GM19395 (cell line): ENCODE results near the gene JARID2.

Experiments used
- ATAC-seq: cut with Tn5 transposase; IDR thresholded peaks from one replicate; pipeline ENCODE4 v1.9.1; 2021; ENCODE audit warnings: mild to moderate bottlenecking, moderate library complexity; ENCODE audit not compliant: unreplicated experiment

The JARID2 gene

GRCh38 chr6:15264412-15264811 lies 18.5 kb downstream of the JARID2 start:
- no peak for ATAC-seq

DNA sequence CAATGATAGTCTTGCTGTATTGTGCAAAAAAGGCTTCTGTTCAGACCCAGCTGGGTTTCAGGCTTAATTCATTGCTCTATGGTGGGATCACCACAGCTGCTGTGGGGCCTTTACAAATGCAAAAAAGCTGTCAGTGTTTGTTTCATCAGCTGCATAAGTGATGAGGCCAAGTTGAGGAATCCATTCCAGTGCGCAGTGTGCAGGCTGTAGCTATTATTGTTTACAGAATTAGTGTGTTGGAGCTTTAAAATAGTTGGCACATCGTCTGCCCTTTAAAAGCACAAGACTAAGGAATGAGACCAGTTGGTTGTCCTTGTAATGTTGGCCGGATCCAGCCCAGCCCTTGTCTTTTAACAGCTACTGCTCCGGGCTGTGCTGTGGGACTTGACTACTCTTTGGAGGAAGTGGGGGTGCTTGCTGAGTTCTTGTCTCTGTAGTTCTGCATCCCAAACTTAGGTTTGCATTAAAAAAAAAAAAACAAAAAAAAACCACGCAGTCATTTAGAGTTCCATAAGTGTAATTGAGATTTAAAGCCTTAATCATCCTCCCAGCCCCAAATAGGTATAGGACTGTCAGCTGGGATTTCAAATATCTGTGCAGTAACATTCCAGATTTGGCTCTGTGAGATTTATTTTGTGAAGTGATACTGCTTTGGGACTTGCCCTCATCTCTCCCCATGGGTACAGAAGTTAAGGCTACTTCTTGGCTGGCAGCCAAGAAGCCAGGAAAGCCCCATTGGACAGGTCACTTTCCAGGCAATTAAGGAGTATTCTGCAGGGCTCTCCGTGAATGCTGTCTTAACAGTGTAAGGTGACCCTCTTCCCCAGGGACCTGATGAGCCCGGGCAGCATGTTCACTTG lies 19.3 kb downstream of the JARID2 start:
- ATAC-seq, result no peak

DNA sequence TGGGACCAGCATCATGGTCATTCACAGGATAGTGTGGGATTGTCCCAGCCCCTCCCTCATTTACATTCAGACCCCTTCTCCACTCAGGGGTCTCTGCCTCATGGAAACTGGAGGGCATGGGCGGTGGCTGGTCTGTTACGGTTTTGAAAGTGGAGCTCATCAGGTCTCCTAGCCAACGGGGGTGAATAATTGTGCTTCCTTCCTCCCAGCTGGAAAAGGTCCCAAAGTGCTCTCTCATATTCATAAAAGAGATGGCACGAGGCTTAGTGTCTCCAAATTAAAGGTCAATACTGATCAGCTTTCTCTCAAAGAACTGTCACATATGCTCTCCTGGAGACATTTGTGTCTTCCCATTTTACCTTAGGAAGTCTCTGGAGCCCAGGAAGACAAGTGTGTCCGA lies 19.9 kb downstream of the JARID2 start:
- ATAC-seq, result no peak

GRCh38 chr6:15266423-15266996 lies 20.6 kb downstream of the JARID2 start:
- no peak for ATAC-seq

DNA sequence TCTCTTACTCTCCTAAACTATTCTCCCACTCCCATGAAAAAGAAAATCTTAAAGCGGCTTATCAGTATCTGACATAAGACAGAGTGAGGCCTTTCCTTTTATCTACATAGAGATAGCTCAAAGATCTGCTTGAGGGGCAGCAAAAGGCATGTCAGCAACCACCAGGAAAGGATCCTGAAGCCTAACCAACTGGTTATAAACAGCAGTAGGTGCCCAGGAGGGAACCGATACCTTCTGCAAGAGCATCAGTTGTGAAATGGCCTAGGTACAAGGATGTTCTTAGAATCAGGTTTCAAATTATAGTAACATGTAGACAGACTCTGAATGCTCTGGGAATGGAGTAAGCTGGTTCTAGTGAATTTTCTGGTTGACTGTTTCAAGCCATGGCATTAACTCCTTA lies 21.4 kb downstream of the JARID2 start:
- ATAC-seq, result no peak

DNA sequence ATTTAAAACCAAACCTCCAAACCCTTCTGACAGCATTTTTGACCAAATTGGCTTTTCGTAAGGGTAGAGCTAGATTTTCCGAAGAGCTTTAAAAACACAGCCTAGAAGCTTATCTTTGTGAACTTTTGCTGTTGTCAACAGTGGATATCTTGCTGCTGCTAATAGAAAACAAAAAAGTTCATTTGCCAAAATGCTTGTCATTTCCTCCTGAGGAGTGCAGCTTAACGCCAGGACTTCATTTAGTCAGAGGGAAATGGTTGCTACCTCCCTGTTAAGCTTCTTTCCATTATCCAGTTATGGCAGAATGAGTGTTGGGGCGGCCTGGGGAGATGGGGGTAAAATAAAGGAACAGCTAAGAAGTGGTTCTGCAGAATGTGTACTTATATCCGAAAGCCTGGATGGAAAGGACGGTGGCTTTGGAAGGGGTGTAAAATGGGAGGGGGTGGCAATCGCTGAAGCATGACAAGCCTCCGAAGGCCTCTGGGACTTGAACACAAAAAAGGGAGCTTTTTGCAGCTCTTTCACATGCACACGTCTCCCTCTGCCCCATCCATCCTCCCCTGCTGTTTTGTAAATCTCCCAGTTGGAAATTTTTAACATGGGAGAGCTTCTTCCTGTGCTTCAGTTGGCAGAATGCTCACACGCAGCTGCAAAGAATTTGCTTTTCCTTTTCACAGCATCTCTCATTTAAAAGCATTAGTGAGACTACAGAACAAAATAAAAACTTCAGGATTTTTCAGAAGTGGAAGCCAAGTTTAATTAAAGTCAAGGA lies 22.5 kb downstream of the JARID2 start:
- no peak for ATAC-seq

GRCh38 chr6:15269011-15269410 lies 23.1 kb downstream of the JARID2 start:
- no peak for ATAC-seq

- ATAC-seq, result no peak
Observed at GRCh38 chr6:15269619-15270018, 23.8 kb downstream of the JARID2 start.

DNA sequence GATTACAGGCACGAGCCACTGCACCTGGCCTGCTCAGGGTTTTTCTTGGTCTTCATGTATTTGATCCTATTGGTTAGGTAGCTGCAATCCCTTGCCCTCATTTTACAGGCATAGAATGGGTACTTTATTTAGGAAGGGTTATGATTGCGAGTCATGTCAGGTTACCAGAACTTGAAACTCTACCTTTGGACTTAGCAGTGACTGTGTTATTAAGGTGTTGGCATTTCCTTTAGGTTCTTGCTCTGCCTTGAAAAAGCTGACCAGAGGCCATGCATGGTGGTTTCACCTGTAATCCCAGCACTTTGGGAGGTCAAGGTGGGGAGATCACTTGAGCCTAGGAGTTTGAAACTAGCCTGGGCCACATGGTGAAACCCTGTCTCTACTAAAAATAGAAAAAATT lies 24.5 kb downstream of the JARID2 start:
- ATAC-seq, result no peak

- no peak for ATAC-seq
Observed at GRCh38 chr6:15272562-15272961, 26.7 kb downstream of the JARID2 start.

DNA sequence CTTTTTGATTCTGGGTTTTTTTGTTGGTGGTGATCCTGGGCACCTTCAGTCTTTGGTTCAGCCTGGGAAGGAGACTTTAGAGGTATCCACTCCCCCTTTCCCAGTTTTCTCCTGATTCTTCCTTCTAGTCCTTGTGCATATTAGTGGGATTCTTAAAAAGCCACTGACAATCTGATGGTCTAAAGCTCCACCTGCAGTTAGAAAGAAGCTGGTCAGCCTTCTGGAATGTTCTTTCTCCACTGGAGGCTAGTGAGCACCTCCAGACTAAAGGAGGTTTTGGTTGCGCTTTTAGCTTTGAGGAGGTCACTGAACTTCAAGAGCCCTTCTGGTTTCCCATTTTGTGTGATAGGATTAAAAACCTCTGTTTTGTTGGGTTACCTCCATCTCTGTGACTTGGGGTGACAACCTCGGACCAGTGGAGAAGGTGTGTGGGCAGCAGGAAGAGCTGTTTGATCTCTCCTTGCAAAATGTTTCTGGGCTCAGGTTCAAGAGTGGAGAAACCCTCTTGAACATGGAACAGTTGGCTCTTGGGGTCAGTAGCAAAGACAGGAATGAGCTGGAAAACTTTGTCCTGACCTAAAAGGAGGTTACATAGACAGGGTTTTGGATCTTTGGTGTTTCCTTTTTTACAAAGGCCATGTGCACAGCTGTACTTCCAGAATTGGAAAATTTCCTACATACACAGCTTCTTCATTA lies 29.0 kb downstream of the JARID2 start:
- no peak for ATAC-seq

DNA sequence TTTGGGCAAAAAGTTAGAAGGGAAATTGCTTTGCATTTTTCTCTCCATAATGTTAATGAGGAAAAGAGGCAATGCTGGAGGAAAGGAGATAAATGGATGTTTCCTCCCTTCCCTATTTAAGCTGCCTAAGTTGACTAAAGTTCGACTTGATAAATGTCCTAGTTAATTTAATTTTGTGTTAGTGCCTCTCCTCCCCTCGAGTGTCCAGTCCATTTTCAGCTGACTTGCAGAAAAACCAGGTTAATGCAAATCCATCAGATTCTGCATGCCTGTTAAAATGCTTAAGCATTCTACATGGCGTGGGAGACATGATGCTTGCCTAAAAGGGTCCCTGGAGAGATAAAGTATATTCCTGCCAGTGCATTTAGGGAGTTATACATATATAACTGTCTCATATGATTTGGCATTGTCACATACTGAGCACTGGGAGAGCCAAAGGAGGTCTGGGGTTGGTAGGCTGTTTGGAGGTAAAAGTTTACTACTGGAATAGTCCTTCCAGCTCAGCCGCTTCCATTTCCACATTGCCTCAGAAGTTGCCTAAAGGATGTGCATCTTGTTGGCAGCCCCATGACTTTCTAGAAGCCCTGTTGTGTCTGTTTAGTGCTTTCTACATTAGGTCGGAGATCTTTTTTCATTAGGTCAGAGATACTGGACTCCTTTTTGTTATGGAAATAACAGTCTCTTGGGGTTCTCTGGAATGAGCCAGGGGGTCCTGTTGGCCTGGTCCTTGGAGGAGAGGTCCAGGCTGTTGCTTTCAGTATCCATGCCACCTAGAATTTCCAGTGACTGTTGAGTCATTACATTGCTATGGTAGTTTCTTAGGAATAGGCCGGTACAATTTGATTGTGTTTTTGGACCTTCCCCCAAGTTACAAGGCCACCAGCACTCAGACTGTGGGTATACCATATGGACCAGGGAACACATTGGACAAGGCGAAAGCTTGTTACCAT lies 30.4 kb downstream of the JARID2 start:
- ATAC-seq, result no peak

DNA sequence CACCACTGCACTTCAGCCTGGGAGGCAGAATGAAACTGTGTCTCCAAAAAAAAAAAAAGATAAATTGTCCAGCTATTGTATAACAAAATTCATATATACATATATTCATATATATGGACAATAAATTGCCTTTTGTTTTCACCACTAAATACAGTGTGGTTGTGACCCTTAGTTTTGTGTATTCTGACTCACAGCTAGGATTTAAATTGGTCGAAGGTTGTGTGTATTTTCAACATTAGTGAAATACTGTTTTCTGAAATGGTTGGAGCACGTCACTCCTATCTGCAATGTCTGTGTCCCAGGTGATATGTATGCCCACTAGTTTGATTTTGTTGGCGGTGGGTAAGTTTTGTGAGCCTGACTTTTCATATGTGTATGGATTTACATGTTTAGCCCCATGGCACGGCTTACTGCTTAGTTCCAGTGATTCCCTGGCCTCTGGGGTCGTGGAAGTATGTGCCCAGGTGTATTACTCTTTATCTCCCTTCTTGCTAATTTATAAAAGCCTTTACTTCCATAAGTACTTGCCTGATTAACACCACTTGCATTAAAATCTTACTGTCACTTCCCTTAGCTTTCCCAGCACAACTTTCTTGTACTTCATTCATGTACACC lies 33.3 kb downstream of the JARID2 start:
- no peak for ATAC-seq

- no peak for ATAC-seq
Observed at GRCh38 chr6:15280028-15280427, 34.2 kb downstream of the JARID2 start.

- ATAC-seq, result no peak
Observed at GRCh38 chr6:15280961-15281360, 35.1 kb downstream of the JARID2 start.

DNA sequence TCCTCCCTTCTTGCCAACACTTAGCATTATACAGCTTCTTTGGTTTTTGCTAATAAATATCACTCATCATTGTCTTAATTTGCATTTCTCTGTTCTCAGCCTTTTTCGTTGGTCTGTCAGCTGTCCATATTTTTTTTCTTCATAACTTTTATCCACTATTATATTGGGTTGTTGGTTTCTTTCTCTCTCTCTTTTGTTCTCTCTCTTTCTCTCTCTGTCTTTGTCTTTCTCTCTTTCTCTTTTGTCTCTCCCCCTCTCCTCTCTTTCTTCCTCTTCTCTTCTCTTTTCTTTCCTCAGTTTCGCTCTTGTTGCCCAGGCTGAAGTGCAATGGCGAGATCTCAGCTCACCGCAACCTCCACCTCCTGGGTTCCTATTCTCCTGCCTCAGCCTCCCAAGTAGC lies 36.5 kb downstream of the JARID2 start:
- ATAC-seq, result no peak

- ATAC-seq, result no peak
Observed at GRCh38 chr6:15283986-15284361, 38.1 kb downstream of the JARID2 start.

DNA sequence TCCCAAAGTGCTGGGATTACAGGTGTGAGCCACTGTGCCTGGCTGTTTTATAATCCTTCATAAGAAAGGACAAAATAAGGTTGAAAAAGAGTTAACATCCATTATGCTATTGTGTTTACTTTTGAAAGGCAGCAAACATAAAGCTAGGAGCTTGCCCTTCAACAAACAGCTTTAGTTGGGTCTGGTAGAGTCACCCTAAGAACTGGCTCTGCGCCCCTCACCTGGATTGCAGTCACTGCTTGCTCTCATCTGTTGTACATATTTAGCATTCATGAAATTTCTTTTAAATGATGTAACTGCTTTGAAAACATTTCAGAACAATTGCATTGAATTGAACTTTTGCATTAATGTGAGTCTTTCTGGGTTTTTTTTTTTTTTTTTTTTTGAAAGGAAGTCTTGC lies 38.9 kb downstream of the JARID2 start:
- no peak for ATAC-seq

DNA sequence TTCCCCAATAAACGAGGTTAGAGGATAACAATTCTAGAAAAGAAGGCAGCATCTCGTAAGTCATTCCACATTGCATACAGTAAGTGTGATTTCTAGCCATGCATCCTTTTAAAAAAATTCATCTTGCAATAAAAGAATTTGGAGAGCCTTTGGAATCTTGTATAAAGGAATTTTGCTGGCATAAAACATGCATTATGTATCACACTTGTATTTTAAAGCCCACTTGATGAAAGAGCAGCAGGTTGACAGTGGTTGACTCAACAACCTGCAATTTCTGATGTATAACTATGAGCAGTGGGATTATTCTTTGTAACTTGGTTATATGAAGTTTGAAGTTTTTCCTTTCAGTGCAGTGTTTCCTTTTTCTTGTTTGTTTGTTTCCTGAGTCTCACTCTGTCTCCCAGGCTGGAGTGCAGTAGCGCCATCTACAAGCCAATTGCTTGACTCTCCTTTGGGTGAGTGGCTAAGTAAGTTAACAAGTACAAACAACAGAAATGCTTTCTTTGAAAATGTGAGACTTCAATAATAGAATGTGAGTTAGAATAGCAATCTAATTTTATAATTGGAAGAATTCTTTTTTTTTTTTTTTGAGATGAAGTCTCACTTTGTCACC lies 39.9 kb downstream of the JARID2 start:
- no peak for ATAC-seq
